Sigmoid colon (tissue), 7 donors: ENCODE results near the gene SYT7. TPM values are rescaled to one million over a fixed set of nuclear protein-coding genes. Genes with fewer than 3 reads are reported as not detected.

Experiments used
- DNase-seq: peaks from one replicate; pipeline ENCODE4 v3.0.0-alpha.2; 2019
- H3K27ac ChIP-seq, 4 donors: fragments of 200-600 bp; sonication (generic); one replicate each; pipeline ENCODE4 v1.5.1; 2016 to 2019; ENCODE audit warnings: mild to moderate bottlenecking in 1 of 4
- H3K27me3 ChIP-seq, 3 donors: fragments of 200-600 bp; sonication (generic); one replicate each; pipeline ENCODE4 v1.5.1; 2019; ENCODE audit warnings: mild to moderate bottlenecking in 1 of 3
- H3K36me3 ChIP-seq, 4 donors: fragments of 200-600 bp; sonication (generic); one replicate each; pipeline ENCODE4 v1.5.1; 2016 to 2019
- H3K4me1 ChIP-seq, 4 donors: fragments of 200-600 bp; sonication (generic); one replicate each; pipeline ENCODE4 v1.5.1; 2017 to 2019
- H3K4me3 ChIP-seq, 4 donors: fragments of 200-600 bp; sonication (generic); one replicate each; pipeline ENCODE4 v1.5.1; 2017 to 2019; ENCODE audit warnings: mild to moderate bottlenecking in 2 of 4, moderate library complexity in 1 of 4
- H3K9me3 ChIP-seq, 4 donors: fragments of 200-600 bp in 3 of 4; sonication (generic) in 3 of 4; one replicate each; pipeline versions ENCODE4 v1.5.1 to v1.6.1; 2013 to 2019
- EP300 ChIP-seq, 4 donors: sonication (generic); formaldehyde crosslinking; IDR thresholded peaks; one replicate each; pipeline ENCODE4 v1.6.1; 2017; ENCODE audit warnings: antibody characterized with exemption in 4 of 4
- POLR2A ChIP-seq, 2 donors: fragments of 450-650 bp; IDR thresholded peaks; one replicate each; pipeline ENCODE4 v1.6.1; 2016; ENCODE audit warnings: antibody characterized with exemption in 2 of 2, mild to moderate bottlenecking in 2 of 2, moderate library complexity in 2 of 2
- POLR2AphosphoS5 ChIP-seq, 4 donors: sonication (generic); formaldehyde crosslinking; IDR thresholded peaks; one replicate each; pipeline ENCODE4 v1.6.1; 2017; ENCODE audit warnings: antibody characterized with exemption in 4 of 4
- WGBS, 2 donors: extraction: QIAGEN DNeasy Blood & Tissue Kit; methylation state at CpG; one replicate each; pipeline ENCODE4 v1.1.7; 2013; 5-methylcytosine and 5-hydroxymethylcytosine counted together
- intact Hi-C: fragments of 100-400 bp; cut with DNase I; formaldehyde crosslinking; loops from one replicate; pipeline ENCODE4 v1.15.1; 2023
- polyA plus RNA-seq, 3 donors: library from polyadenylated mRNA; stranded (reverse); fragments of 200-250 nt; gene quantifications; one replicate each; pipeline ENCODE4 v1.2.3, GENCODE V29; 2013
- total RNA-seq, 4 donors: library from RNA; depleted of rRNA; stranded (reverse); fragments of >200 nt; gene quantifications; one replicate each; pipeline ENCODE4 v1.1.0, GENCODE V29; 2016
- TF ChIP-seq, protein P1 (sequence below), 4 experiments: fragments of 450-650 bp in 3 of 4; fragments of 200-600 bp in 1 of 4; IDR thresholded peaks; one replicate each; pipeline ENCODE4 v1.5.1; 2016 to 2019; ENCODE audit warnings: antibody characterized with exemption in 4 of 4, mild to moderate bottlenecking in 3 of 4, moderate library complexity in 2 of 4
- donor health status: healthy with polysubstance abuse.
- donor health status: Bipolar disorder and iron deficiency.
- donor health status: healthy.

Gene SYT7
- total and polyA plus RNA-seq, 7 donors, result 0.66 to 8.4 (median 3.6) TPM

DNA sequence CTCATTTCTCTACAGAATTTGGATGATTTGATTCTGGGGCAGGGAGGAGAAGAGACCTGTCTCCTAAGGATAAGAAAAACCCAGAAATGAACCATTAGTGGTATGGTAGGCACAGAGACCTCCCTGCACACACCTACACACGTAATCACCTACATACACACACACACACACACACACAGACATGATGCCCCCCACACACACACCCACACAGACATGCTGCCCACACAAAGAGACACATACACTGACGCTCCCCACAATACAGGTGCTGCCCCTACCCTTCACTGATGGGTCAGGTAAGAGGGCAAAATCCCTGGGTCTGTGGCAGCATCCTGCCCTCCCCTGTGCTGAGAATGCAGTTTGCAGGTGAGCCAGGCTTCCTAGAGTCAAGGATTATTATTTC, 1.1 kb upstream of the SYT7 start:
- H3K9me3 ChIP-seq, result no peaks in the 10 kb centered on the region
- H3K4me1 ChIP-seq, result peaks cover 4 to 12% (median 9%) of the 10 kb centered on the region in 4 donors
- no peak overlapping the region for H3K4me3 ChIP-seq
- 46 to 53% methylated on average over 2 of the region's 2 CpGs for WGBS, 2 donors
- DNase-seq, result no peak
- no peaks in the 10 kb centered on the region for H3K36me3 ChIP-seq
- peaks cover 14 to 35% (median 14%) of the 10 kb centered on the region in 3 donors for H3K27me3 ChIP-seq
- intact Hi-C loops, result loop anchor here (1.0 to 5.0 kb wide), 2 partner anchors 45 to 65 kb away; no protein-coding TSS in a partner anchor
- no peak for TF ChIP-seq EP300 (IDR thresholded peaks at IDR 0.05)
- no peak for TF ChIP-seq POLR2AphosphoS5 (IDR thresholded peaks at IDR 0.05)
- no peak for TF ChIP-seq POLR2A (IDR thresholded peaks at IDR 0.05)
- TF ChIP-seq, protein P1, sequence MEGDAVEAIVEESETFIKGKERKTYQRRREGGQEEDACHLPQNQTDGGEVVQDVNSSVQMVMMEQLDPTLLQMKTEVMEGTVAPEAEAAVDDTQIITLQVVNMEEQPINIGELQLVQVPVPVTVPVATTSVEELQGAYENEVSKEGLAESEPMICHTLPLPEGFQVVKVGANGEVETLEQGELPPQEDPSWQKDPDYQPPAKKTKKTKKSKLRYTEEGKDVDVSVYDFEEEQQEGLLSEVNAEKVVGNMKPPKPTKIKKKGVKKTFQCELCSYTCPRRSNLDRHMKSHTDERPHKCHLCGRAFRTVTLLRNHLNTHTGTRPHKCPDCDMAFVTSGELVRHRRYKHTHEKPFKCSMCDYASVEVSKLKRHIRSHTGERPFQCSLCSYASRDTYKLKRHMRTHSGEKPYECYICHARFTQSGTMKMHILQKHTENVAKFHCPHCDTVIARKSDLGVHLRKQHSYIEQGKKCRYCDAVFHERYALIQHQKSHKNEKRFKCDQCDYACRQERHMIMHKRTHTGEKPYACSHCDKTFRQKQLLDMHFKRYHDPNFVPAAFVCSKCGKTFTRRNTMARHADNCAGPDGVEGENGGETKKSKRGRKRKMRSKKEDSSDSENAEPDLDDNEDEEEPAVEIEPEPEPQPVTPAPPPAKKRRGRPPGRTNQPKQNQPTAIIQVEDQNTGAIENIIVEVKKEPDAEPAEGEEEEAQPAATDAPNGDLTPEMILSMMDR (IDR thresholded peaks at IDR 0.05), result no peak
- H3K27ac ChIP-seq, result no peak overlapping the region

DNA sequence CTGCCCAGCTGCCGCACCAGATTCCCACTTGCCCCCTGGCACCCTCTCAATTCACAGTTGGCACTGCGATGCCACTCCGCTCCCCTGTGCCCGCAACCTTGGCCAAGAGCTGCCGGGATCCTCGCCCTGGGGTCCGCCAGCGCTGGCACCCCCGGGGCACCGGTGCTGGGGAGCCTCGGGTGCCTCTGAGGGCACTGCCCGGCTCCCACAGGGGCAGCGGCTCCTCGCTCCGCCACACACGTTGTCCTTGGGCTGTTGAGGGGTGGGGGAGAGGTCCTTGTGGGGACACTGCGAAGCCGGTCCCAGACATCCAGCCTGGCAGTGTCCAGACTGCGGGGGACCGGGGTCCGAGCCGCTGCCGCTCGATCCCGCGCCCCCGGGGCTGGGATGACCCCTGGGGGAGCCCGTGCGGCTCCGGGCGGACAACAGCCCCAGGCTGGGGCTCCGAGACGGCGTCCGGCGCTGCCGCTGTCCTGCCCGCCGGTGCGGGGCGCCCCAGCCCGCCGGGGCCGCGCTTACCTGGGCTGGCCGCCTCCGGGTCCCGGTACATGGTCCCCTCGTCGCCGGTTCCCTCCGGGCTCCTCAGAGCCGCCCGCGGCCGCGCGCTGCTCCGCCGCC, 496 bp downstream of the SYT7 start:
- no peak for DNase-seq
- Histone ChIP-seq H3K9me3 (no peaks in the 10 kb centered on the region), H3K27me3 (peaks cover 14 to 31% (median 14%) of the 10 kb centered on the region in 3 donors), H3K4me3 (peak overlapping the region; percentile 6 to 57 (median 52)), H3K36me3 (no peaks in the 10 kb centered on the region), H3K4me1 (peaks cover 4 to 12% (median 8%) of the 10 kb centered on the region in 4 donors), H3K27ac (no peak overlapping the region)
- intact Hi-C loops, result loop anchor here (5.0 kb wide), 1 partner anchor 47 kb away; no protein-coding TSS in a partner anchor
- no peak for TF ChIP-seq POLR2AphosphoS5 (IDR thresholded peaks at IDR 0.05)
- TF ChIP-seq POLR2A (IDR thresholded peaks at IDR 0.05), result no peak
- TF ChIP-seq, protein P1 (IDR thresholded peaks at IDR 0.05), result no peak
- TF ChIP-seq EP300 (IDR thresholded peaks at IDR 0.05), result no peak
- 2 to 3% methylated on average over 60 of the region's 60 CpGs for WGBS, 2 donors

DNA sequence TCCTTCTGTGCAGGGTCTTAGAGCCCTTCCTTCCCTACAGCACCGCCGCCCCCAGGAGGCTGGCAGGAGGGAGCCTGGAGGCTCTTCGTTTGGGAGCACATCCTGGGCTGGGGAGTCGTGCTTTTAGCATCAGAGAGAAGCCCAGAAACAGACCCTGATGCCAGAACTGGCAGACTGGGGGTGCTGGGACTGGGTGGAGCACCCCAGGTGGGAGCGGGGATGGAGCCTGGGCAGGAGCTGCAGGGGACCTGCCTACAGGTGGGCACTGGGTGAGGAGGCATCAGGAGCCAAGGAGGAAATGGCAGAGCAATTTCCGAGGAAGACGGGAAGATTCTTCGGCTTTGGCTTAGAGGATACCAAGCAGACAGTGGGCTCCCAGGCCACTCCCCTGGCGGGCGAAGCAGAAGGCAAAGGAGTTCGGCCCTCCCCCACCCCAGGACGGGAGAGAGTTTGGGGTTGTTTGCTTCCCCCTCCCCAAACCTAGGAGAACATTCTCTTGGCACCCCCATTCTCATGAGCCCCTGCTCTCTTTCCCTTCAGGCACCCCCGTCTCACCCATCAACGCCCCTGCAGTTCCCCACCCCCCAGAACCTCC, 1.1 kb downstream of the SYT7 start:
- Histone ChIP-seq H3K27me3 (peaks cover 14 to 31% (median 14%) of the 10 kb centered on the region in 3 donors), H3K9me3 (no peaks in the 10 kb centered on the region), H3K4me3 (peak overlapping the region in 2 of 4 donors; percentile 53 to 57), H3K27ac (no peak overlapping the region), H3K4me1 (peaks cover 4 to 12% (median 8%) of the 10 kb centered on the region in 4 donors), H3K36me3 (no peaks in the 10 kb centered on the region)
- WGBS, 2 donors, result 20 to 23% methylated on average over 14 of the region's 14 CpGs
- intact Hi-C loops, result loop anchor here (5.0 kb wide), 1 partner anchor 48 kb away; no protein-coding TSS in a partner anchor
- TF ChIP-seq POLR2AphosphoS5 (IDR thresholded peaks at IDR 0.05) (no peak), EP300 (IDR thresholded peaks at IDR 0.05) (no peak), POLR2A (IDR thresholded peaks at IDR 0.05) (no peak)
- TF ChIP-seq, protein P1 (IDR thresholded peaks at IDR 0.05), result no peak
- DNase-seq, result no peak

DNA sequence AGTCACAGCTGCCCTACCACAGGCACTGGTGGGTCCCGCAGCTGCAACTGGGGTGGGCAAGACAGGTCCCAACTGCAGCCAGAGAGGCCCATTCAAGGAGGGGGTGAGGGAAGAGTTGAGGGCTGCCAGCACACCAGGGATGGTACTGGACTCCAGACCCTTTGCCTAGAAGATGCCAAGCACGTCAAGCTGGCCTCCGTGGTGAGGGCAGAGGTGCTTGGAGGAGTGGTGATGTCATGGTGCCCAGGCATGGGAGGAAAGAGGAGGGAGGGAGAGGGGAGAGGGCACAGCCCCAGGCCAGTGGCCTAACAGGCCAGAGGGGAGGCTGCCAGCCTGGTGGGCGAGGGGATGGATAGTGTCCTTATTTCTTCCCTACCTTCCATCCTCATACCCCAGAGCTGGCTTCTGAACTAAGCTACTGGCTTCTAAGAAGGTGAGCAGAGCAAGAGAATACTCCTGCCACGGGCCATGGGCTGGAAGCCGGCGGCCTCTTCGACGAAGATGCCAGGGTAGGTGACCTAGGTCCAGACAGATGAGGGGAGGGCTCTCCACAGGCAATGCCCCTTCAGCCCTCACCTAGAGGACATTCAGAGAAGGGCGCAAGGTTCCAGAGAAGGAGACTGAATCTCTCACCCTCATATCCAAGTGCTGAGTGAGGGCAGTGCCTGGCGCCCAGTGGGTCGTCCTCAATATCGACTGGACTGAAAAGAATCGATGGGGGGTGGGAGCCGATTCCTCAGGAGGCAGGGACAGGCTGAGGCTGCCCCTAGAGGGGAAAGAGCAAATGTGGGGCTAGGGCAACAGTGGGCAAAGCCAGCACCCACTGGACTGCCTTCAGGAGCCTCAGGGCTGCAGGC, 1.8 kb downstream of the SYT7 start:
- Histone ChIP-seq H3K4me3 (no peak overlapping the region), H3K27me3 (peaks cover 14 to 31% (median 14%) of the 10 kb centered on the region in 3 donors), H3K4me1 (peaks cover 4 to 12% (median 8%) of the 10 kb centered on the region in 4 donors), H3K9me3 (no peaks in the 10 kb centered on the region), H3K36me3 (no peaks in the 10 kb centered on the region), H3K27ac (no peak overlapping the region)
- 74 to 78% methylated on average over 15 of the region's 15 CpGs for WGBS, 2 donors
- DNase-seq, result no peak
- intact Hi-C loops, result no loop called here
- TF ChIP-seq POLR2A (IDR thresholded peaks at IDR 0.05), result no peak
